Mesothelial cell of epicardium (in vitro differentiated cells): Measurements from ENCODE around the gene TECPR2. TPM values are rescaled to one million over a fixed set of nuclear protein-coding genes. Genes with fewer than 3 reads are reported as not detected.

Experiments used
- DNase-seq, 2 experiments: peaks; one replicate each; pipeline ENCODE4 v3.0.0; 2021; ENCODE audit warnings: low spot score in 2 of 2; ENCODE audit not compliant: unreplicated experiment in 2 of 2
- H3K27ac Mint-ChIP-seq: 2 replicates; pipeline ENCODE4 v1.8.0; 2021; ENCODE audit warnings: mixed read lengths
- H3K27me3 Mint-ChIP-seq: 2 replicates; pipeline ENCODE4 v1.8.0; 2021; ENCODE audit warnings: low read depth, mixed read lengths
- H3K36me3 Mint-ChIP-seq: 2 replicates; pipeline ENCODE4 v1.8.0; 2021; ENCODE audit warnings: mixed read lengths
- H3K4me1 Mint-ChIP-seq: 2 replicates; pipeline ENCODE4 v1.8.0; 2021; ENCODE audit warnings: mixed read lengths
- H3K4me3 Mint-ChIP-seq: 2 replicates; pipeline ENCODE4 v1.8.0; 2021; ENCODE audit warnings: mild to moderate bottlenecking, moderate library complexity, mixed read lengths
- H3K9me3 Mint-ChIP-seq: 2 replicates; pipeline ENCODE4 v1.8.0; 2021; ENCODE audit warnings: mixed read lengths
- total RNA-seq: library from RNA; stranded (reverse); gene quantifications from 3 replicates; pipeline ENCODE4 v1.2.1, GENCODE V29; 2021
- TF ChIP-seq, protein P1 (sequence below): fragments of 200-600 bp; sonication (generic); IDR thresholded peaks from one replicate; pipeline ENCODE4 v1.5.0; 2021; ENCODE audit warnings: antibody characterized with exemption; ENCODE audit not compliant: unreplicated experiment

The TECPR2 gene
- total RNA-seq, 1 donor from 2014 or later = 30.0 TPM

DNA sequence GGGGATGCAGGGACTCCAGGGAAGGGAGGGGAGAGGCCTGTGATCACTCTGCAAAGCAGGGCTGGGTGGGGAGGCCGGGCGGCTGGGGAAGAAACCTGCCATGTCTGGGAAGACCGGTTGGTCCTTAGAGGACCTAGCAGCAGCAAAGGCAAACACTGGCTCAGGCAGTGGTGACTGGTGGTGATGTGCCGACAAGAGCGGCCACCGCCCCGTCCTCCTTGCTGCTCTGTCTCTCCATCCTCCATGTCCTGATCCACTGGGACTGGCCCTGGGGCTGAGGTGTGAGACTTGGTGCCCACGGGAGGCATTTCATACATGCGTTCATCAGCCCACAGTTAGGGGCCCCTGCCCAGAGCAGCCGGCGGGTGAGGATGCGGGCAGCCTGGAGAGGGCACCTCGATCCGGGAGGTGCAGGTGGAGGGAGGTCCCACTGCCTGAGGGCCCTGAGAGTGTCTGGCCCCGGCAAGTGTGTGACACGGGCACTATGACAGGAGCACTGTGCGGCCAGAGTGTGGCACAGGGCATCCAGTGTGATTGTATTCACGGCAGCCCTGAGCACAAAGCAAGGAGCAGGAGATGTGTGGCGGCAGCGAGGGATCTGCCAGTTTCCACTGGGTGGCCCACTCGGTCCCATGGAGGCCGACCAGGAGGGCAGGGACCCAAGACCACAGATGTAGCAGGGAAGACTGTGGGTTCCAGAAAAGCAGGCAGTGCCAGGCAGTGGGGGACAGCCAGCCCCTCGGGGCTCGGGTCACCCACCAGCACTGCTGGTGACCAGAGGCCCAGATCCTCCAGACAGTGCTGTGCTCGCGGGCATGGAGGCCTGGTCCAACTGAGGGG, 133.0 kb downstream of the TECPR2 start:
- Mint-ChIP-seq H3K4me1 (no peaks in the 10 kb centered on the region), H3K9me3 (no peaks in the 10 kb centered on the region)
- TF ChIP-seq, protein P1, sequence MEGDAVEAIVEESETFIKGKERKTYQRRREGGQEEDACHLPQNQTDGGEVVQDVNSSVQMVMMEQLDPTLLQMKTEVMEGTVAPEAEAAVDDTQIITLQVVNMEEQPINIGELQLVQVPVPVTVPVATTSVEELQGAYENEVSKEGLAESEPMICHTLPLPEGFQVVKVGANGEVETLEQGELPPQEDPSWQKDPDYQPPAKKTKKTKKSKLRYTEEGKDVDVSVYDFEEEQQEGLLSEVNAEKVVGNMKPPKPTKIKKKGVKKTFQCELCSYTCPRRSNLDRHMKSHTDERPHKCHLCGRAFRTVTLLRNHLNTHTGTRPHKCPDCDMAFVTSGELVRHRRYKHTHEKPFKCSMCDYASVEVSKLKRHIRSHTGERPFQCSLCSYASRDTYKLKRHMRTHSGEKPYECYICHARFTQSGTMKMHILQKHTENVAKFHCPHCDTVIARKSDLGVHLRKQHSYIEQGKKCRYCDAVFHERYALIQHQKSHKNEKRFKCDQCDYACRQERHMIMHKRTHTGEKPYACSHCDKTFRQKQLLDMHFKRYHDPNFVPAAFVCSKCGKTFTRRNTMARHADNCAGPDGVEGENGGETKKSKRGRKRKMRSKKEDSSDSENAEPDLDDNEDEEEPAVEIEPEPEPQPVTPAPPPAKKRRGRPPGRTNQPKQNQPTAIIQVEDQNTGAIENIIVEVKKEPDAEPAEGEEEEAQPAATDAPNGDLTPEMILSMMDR = no peak

DNA sequence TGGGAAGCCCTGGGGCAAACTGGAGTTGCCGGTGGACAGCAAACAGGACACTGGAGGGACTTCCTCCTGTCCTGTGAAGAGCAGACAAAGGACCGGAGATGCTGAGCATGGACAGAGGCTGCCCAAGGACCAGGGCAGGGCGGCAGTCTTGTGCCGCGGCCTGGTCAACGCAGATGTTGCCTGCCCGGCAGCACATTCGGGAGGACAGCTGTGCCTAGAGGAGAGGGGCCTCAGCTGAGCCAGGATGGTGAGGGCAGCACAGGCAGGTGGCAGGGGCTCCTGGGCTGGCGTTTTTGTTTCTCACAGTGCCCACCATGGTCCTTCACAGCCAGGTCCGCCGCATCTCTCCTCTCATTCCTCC, 133.6 kb downstream of the TECPR2 start:
- no peak for DNase-seq
- H3K4me1 Mint-ChIP-seq = no peaks in the 10 kb centered on the region
- no peak overlapping the region for H3K4me3 Mint-ChIP-seq
- TF ChIP-seq, protein P1 = no peak
- H3K27ac Mint-ChIP-seq = no peak overlapping the region
- no peaks in the 10 kb centered on the region for H3K27me3 Mint-ChIP-seq
- H3K36me3 Mint-ChIP-seq = peaks cover 13% of the 10 kb centered on the region
- H3K9me3 Mint-ChIP-seq = no peaks in the 10 kb centered on the region

More for the DNA sequence above, 133.0 kb downstream of the TECPR2 start:
- Mint-ChIP-seq H3K27ac (no peak overlapping the region), H3K27me3 (no peaks in the 10 kb centered on the region), H3K36me3 (peaks cover 12% of the 10 kb centered on the region), H3K4me3 (no peak overlapping the region)
- no peak for DNase-seq

DNA sequence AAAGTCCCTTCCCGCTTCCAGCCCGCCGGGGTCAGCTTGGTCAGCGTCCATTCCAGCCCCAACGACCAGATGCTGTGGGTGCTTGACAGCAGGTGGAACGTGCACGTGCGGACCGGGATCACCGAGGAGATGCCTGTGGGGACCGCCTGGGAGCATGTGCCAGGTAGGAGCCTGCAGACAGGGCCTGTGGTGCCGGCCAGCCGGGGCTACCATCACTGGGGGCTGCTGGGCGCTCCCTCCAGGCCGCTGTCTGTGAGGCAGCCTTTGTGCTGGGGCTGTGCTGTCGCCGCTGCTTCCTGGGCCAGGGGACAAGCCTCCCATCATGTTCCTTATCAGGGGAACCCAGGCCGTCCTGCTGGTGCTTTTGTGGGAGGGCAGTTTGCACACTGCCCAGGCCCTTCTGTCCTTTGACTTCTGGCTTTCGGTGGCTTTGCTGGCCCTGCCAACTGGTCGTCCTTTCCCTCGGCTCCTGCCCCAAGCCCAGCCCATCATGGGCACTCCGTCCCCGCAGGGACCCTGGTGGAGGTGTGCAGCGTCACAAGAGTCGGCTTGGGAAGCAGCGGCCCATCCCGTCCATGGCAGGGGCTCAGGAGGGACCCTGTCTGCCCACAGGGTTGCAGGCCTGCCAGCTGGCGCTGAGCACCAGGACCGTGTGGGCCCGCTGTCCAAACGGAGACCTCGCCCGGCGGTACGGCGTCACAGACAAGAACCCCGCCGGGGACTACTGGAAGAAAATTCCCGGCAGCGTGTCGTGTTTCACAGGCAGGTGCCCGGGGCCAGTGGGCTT, 134.4 kb downstream of the TECPR2 start:
- H3K36me3 Mint-ChIP-seq = peaks cover 13% of the 10 kb centered on the region
- H3K4me1 Mint-ChIP-seq = no peaks in the 10 kb centered on the region
- DNase-seq = no peak
- no peaks in the 10 kb centered on the region for H3K9me3 Mint-ChIP-seq
- no peaks in the 10 kb centered on the region for H3K27me3 Mint-ChIP-seq
- H3K4me3 Mint-ChIP-seq = no peak overlapping the region
- TF ChIP-seq, protein P1 = no peak
- H3K27ac Mint-ChIP-seq = no peak overlapping the region

DNA sequence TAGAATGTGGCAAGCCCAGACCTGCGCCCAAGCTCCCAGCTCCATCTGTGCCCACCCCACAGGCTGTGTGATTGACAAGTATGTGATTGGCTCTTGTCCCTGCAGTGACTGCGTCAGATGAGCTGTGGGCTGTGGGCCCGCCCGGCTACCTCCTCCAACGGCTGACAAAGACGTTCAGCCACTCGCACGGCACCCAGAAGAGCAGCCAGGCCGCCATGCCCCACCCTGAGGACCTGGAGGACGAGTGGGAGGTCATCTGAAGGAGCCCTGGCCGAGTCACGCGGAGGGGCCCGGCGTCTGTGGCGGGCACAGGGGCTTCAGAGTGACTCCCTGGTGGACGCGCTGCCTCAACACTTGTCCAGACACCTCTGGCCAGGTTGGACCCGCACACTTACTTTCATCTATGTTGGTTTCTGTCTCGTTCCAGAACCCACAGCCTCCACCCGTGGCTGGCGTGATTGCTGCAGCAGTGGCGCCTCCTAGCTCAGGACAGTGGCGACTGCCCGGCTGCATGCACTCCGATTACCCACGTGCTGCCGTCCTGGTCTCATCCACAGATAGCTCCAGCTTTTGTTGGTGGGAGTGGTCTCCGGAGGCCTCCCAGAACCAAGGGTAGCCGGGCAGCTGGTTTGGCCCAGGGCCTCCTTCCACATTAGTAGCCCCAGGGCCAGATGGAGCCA, 135.4 kb downstream of the TECPR2 start:
- TF ChIP-seq, protein P1 = no peak
- Mint-ChIP-seq H3K4me1 (no peaks in the 10 kb centered on the region), H3K27ac (no peak overlapping the region), H3K27me3 (no peaks in the 10 kb centered on the region), H3K36me3 (peaks cover 13% of the 10 kb centered on the region), H3K9me3 (no peaks in the 10 kb centered on the region), H3K4me3 (no peak overlapping the region)
- DNase-seq = no peak

DNA sequence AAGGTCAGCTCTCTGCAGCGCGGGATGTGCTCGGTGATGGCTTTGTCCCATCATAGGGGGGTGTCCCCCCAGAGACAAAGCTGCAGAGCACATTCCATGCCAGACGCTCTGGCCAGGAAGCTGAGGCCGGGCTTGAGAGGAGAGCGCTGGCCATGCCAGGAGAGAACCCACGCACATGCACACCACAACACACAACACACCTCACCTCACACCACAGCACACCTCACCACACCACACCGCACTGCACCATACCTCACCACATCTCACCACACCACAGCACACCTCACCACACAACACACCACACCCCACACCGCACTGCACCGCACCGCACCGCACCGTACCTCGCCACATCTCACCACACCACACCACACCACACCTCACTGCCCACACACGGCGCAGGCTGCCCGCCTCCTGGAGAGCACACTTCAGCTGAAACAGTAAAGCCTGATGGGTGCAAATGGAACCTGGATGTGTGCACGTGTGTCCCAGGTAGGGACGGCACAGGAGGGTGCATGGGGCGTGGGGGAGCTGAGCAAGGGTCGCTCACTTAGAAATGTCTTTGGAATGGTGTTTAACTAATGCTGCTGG, 136.0 kb downstream of the TECPR2 start:
- Mint-ChIP-seq H3K36me3 (peaks cover 13% of the 10 kb centered on the region), H3K27ac (no peak overlapping the region), H3K4me3 (no peak overlapping the region), H3K9me3 (no peaks in the 10 kb centered on the region), H3K27me3 (no peaks in the 10 kb centered on the region), H3K4me1 (no peaks in the 10 kb centered on the region)
- no peak for DNase-seq
- TF ChIP-seq, protein P1 = no peak
